Neural cell (in vitro differentiated cells): ENCODE measurements around the gene ST6GALNAC3. TPM values are rescaled to one million over a fixed set of nuclear protein-coding genes. Genes with fewer than 3 reads are reported as not detected.

ENCODE experiments used
- H2AFZ ChIP-seq: fragments of 200-600, 300-800 bp; sonication (generic), shearing (Covaris generic); 2 replicates; pipeline ENCODE4 v1.6.0; 2014; ENCODE audit warnings: low read depth, mild to moderate bottlenecking, antibody characterized with exemption, low read length, moderate library complexity
- H3F3A ChIP-seq: fragments of 200-600 bp; shearing (Covaris generic); 2 replicates; pipeline ENCODE4 v1.6.1; 2016; ENCODE audit warnings: mild to moderate bottlenecking, moderate library complexity, mixed read lengths, antibody characterized with exemption, low read length; ENCODE audit not compliant: insufficient read depth, poor library complexity, severe bottlenecking
- H3K27ac ChIP-seq: fragments of 200-600, 300-800 bp; sonication (generic), shearing (Covaris generic); 2 replicates; pipeline ENCODE4 v1.5.1; 2014; ENCODE audit warnings: mild to moderate bottlenecking, low read length, moderate library complexity
- H3K27me3 ChIP-seq: fragments of 300-800, 200-600 bp; sonication (generic), shearing (Covaris generic); 2 replicates; pipeline ENCODE4 v1.6.0; 2014; ENCODE audit warnings: mild to moderate bottlenecking, low read depth, low read length, moderate library complexity; ENCODE audit not compliant: insufficient read depth
- H3K36me3 ChIP-seq: fragments of 300-800, 200-600 bp; sonication (generic), shearing (Covaris generic); 2 replicates; pipeline ENCODE4 v1.5.1; 2014; ENCODE audit warnings: mild to moderate bottlenecking, antibody characterized with exemption, low read length, moderate library complexity; ENCODE audit not compliant: insufficient read depth
- H3K4me2 ChIP-seq: fragments of 300-800, 200-600 bp; sonication (generic), shearing (Covaris generic); 2 replicates; pipeline ENCODE4 v1.6.0; 2014; ENCODE audit warnings: mild to moderate bottlenecking, low read length
- H3K4me3 ChIP-seq: fragments of 300-800, 200-600 bp; sonication (generic), shearing (Covaris generic); 2 replicates; pipeline ENCODE4 v1.5.1; 2014; ENCODE audit warnings: mild to moderate bottlenecking, low read length, moderate library complexity
- H3K79me2 ChIP-seq: fragments of 200-600 bp; shearing (Covaris generic); replicated peaks from 2 replicates; pipeline ENCODE4 v1.6.0; 2014; ENCODE audit warnings: mild to moderate bottlenecking, low read length, moderate library complexity; ENCODE audit not compliant: insufficient read depth
- H3K9ac ChIP-seq: fragments of 300-800, 200-600 bp; sonication (generic), shearing (Covaris generic); 2 replicates; pipeline ENCODE4 v1.6.1; 2016; ENCODE audit warnings: mild to moderate bottlenecking, low read length, mixed read lengths
- H3K9me2 ChIP-seq: fragments of 200-600 bp; shearing (Covaris generic); 2 replicates; pipeline ENCODE4 v1.6.1; 2016; ENCODE audit warnings: mild to moderate bottlenecking, low read length, mixed read lengths; ENCODE audit not compliant: insufficient read depth
- H3K9me3 ChIP-seq: fragments of 200-600, 300-800 bp; sonication (generic), shearing (Covaris generic); 2 replicates; pipeline ENCODE4 v1.6.1; 2016; ENCODE audit warnings: mild to moderate bottlenecking, mixed run types, low read length, moderate library complexity, mixed read lengths
- H4K20me1 ChIP-seq: fragments of 200-600 bp; shearing (Covaris generic); 2 replicates; pipeline ENCODE4 v1.6.1; 2016; ENCODE audit warnings: mild to moderate bottlenecking, mixed run types; ENCODE audit not compliant: insufficient read depth
- EP300 ChIP-seq: fragments of 450-650 bp; conservative IDR thresholded peaks from 2 replicates; pipeline ENCODE4 v1.6.1; 2014; ENCODE audit warnings: antibody characterized with exemption, mild to moderate bottlenecking, moderate library complexity; ENCODE audit not compliant: poor library complexity, severe bottlenecking
- EZH2 ChIP-seq: fragments of 200-600, 300-800 bp; shearing (Covaris generic), sonication (generic); IDR thresholded peaks from 2 replicates; pipeline ENCODE4 v1.6.1; 2014; ENCODE audit warnings: antibody characterized with exemption, low read length, borderline replicate concordance, mild to moderate bottlenecking; ENCODE audit not compliant: insufficient read depth, poor library complexity, severe bottlenecking
- MXI1 ChIP-seq: fragments of 450-650 bp; conservative IDR thresholded peaks from 2 replicates; pipeline ENCODE4 v1.6.1; 2014; ENCODE audit warnings: antibody characterized with exemption, mild to moderate bottlenecking; ENCODE audit not compliant: poor library complexity, severe bottlenecking
- POLR2AphosphoS5 ChIP-seq: IDR thresholded peaks from 2 replicates; pipeline ENCODE4 v1.6.1; 2012
- RAD21 ChIP-seq: fragments of 450-650 bp; conservative IDR thresholded peaks from 2 replicates; pipeline ENCODE4 v1.6.1; 2014; ENCODE audit warnings: antibody characterized with exemption, mild to moderate bottlenecking, moderate library complexity
- SMC3 ChIP-seq: fragments of 450-650 bp; conservative IDR thresholded peaks from 2 replicates; pipeline ENCODE4 v1.6.1; 2014; ENCODE audit warnings: antibody characterized with exemption, mild to moderate bottlenecking, moderate library complexity; ENCODE audit not compliant: poor library complexity
- TAF1 ChIP-seq: IDR thresholded peaks from 2 replicates; pipeline ENCODE4 v1.6.1; 2012; ENCODE audit warnings: low read depth
- polyA plus RNA-seq: library from polyadenylated mRNA; depleted of rRNA; stranded (reverse); fragments of >200 nt; gene quantifications from 2 replicates; pipeline ENCODE4 v1.2.3, GENCODE V29; 2014
- TF ChIP-seq, protein P1 (sequence below): IDR thresholded peaks from 2 replicates; pipeline ENCODE4 v1.6.1; 2012; ENCODE audit warnings: borderline replicate concordance
- TF ChIP-seq, protein P2 (sequence below): fragments of 450-650 bp; IDR thresholded peaks from 2 replicates; pipeline ENCODE4 v1.5.1; 2014; ENCODE audit warnings: antibody characterized with exemption, mild to moderate bottlenecking, moderate library complexity; ENCODE audit not compliant: poor library complexity, severe bottlenecking

The ST6GALNAC3 gene
- polyA plus RNA-seq, 1 donor from 2014 or later: 3.6 TPM

DNA sequence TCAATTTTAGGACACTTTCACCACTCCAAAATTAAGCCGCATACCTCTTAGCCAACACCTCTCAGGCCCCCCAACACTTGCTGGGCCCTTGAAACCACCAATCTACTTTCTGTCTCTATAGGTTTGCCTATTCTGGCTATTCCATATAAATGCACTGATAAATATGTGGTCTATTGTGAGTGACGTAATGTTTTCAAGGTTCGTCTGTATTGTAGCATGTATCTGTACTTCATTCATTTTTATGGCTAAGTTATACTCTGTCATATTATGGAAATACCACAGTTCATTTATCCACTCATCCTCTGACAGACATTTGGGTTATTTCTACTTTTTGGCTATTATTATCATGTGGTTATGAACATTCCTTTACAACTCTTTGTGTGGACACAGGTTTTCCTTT lies 432.8 kb downstream of the ST6GALNAC3 start:
- Histone ChIP-seq H3K9me2 (no peaks in the 10 kb centered on the region), H3K9me3 (no peaks in the 10 kb centered on the region), H3K4me2 (no peak overlapping the region), H3F3A (no peaks in the 10 kb centered on the region), H2AFZ (no peak overlapping the region), H3K9ac (no peak overlapping the region), H3K27ac (no peak overlapping the region), H3K79me2 (no peaks in the 10 kb centered on the region), H3K27me3 (no peaks in the 10 kb centered on the region), H3K4me3 (no peak overlapping the region), H4K20me1 (no peaks in the 10 kb centered on the region), H3K36me3 (no peaks in the 10 kb centered on the region)
- TF ChIP-seq SMC3 (no peak), EP300 (no peak), RAD21 (no peak), POLR2AphosphoS5 (no peak), TAF1 (no peak), MXI1 (no peak), EZH2 (no peak)
- TF ChIP-seq, protein P1, sequence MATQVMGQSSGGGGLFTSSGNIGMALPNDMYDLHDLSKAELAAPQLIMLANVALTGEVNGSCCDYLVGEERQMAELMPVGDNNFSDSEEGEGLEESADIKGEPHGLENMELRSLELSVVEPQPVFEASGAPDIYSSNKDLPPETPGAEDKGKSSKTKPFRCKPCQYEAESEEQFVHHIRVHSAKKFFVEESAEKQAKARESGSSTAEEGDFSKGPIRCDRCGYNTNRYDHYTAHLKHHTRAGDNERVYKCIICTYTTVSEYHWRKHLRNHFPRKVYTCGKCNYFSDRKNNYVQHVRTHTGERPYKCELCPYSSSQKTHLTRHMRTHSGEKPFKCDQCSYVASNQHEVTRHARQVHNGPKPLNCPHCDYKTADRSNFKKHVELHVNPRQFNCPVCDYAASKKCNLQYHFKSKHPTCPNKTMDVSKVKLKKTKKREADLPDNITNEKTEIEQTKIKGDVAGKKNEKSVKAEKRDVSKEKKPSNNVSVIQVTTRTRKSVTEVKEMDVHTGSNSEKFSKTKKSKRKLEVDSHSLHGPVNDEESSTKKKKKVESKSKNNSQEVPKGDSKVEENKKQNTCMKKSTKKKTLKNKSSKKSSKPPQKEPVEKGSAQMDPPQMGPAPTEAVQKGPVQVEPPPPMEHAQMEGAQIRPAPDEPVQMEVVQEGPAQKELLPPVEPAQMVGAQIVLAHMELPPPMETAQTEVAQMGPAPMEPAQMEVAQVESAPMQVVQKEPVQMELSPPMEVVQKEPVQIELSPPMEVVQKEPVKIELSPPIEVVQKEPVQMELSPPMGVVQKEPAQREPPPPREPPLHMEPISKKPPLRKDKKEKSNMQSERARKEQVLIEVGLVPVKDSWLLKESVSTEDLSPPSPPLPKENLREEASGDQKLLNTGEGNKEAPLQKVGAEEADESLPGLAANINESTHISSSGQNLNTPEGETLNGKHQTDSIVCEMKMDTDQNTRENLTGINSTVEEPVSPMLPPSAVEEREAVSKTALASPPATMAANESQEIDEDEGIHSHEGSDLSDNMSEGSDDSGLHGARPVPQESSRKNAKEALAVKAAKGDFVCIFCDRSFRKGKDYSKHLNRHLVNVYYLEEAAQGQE: no peak
- TF ChIP-seq, protein P2, sequence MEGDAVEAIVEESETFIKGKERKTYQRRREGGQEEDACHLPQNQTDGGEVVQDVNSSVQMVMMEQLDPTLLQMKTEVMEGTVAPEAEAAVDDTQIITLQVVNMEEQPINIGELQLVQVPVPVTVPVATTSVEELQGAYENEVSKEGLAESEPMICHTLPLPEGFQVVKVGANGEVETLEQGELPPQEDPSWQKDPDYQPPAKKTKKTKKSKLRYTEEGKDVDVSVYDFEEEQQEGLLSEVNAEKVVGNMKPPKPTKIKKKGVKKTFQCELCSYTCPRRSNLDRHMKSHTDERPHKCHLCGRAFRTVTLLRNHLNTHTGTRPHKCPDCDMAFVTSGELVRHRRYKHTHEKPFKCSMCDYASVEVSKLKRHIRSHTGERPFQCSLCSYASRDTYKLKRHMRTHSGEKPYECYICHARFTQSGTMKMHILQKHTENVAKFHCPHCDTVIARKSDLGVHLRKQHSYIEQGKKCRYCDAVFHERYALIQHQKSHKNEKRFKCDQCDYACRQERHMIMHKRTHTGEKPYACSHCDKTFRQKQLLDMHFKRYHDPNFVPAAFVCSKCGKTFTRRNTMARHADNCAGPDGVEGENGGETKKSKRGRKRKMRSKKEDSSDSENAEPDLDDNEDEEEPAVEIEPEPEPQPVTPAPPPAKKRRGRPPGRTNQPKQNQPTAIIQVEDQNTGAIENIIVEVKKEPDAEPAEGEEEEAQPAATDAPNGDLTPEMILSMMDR: no peak

DNA sequence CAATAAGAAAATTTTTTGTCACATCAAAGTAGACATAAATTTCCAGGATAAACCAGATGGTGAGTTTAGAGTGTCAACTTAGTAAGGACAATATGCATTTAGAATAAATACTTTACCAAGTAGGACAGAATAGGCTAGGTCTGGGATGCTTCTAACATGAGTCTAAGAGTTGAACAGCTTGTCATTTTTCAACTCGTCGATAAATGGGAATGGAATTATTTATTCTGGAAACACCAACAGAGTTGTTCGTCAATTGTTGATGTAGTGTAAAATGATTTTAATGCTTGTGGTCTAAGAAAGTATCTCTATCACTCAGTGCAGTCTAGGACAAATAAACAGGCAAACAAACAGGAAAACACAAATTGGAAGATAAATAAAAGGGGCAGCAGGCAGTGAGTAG lies 434.3 kb downstream of the ST6GALNAC3 start:
- Histone ChIP-seq H3F3A (no peaks in the 10 kb centered on the region), H3K36me3 (no peaks in the 10 kb centered on the region), H3K9me3 (no peaks in the 10 kb centered on the region), H3K27me3 (no peaks in the 10 kb centered on the region), H4K20me1 (no peaks in the 10 kb centered on the region), H3K79me2 (no peaks in the 10 kb centered on the region), H3K9me2 (no peaks in the 10 kb centered on the region), H3K4me2 (no peak overlapping the region), H2AFZ (no peak overlapping the region), H3K4me3 (no peak overlapping the region), H3K27ac (no peak overlapping the region), H3K9ac (no peak overlapping the region)
- TF ChIP-seq EZH2 (no peak), MXI1 (no peak)
- TF ChIP-seq, protein P1: no peak
